COLO829 (cell line): Measurements from ENCODE around the gene PRM2.

Source experiments
- DNase-seq: peaks from one replicate; pipeline ENCODE4 v3.0.0; 2012; ENCODE audit warnings: low spot score

PRM2 gene

DNA sequence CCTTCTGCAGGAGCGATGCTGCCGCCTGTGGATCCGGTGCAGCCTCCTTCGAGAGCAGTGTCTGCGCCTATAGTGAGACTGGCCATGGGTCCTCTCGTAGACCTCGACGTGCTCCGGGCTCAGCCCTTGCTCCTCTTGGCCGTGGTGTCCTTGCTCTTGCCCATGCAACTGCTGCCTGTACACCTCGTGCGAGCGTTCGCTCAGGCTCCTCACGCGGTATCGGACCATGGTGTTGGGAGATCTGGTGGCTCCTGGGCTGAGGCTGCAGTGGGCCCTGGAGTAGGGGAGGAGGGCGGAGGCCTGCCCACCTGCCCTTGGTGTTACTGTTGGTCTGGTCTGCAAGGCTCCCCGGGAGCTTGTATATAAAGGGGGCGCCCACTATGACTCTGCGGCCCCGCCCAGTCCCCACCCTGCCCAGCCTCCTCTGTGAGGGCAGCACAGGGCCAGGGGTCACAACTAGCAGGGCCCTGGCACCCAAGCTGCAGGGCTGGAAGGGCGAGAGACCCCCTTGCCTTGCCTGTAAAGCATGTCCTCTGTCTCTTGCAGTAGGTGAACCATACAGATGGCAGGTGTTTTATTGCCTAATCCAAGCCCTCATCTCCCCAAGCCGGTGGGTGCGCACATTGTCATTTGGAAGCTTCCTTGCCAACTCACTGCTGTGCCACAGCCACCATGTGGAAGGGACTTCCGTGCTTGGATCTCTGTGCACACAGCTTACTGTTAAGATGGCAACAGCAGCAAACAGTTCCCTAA is at the start of gene PRM2:
Gene PRM2, minus strand, starts transcription at position 338 of the 753 bp plus-strand sequence. Its CDS starts 110 bp downstream, at position 228.
- no peak for DNase-seq

- no peak for DNase-seq
Measured at GRCh38 chr16:11325404-11326083, 49.3 kb upstream of the PRM2 start.

DNA sequence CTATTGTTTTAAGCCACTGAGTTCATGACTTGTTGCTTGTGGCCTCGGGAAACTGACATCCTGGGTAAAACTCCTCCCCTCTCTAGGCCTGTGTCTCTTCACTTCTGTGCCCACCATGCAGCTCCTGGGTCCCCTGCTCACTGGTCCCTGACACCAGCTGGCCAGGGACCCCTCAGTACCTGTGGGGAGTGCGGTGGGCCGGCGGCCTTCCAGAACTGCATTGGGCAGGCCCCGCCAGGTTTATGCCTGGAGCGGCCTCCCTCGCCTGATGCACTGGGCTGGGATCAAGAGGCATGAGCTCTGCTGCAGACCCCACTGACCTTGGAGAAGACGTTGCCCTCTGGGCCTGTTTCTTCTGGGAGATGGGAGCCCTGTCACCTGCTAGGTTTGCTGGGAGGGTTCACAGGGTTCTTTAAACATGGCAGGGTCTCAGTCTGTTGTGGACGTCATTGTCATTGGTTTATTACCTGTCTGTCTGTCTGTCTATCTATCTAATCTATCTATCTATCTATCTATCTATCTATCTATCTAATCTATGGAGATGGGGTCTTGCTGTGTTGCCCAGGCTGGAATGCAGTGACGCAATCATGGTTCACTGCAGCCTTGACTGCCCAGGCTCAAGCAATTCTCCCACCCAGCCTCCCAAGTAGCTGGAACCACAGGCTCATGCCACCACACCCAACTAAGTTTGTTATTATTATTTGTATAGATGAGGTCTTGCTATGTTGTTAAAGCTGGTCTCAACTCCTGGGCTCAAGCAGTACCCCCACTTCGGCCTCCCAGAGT is 47.5 kb upstream of the PRM2 start:
- no peak for DNase-seq

DNA sequence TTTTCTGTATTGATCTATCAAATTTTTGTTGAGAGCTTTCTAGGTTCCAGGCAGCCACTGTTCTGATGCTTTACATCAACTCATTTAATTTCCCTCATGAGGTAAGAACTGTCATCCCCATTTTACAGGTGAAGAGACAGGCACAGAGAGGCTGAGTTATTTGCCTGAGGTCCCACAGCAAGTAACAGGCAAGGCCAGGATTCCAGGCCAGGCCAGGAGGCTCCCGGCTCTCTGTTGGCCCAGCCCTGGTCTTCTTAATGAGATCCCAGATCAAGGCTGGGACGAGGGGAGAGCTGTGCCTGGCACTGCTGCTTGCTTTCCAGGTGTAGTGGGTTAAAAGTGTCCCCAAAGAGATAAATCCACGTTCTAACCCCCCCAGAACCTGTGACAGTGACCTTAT is 46.5 kb upstream of the PRM2 start:
- no peak for DNase-seq

GRCh38 chr16:11321662-11322061 is 45.4 kb upstream of the PRM2 start:
- DNase-seq = no peak

DNA sequence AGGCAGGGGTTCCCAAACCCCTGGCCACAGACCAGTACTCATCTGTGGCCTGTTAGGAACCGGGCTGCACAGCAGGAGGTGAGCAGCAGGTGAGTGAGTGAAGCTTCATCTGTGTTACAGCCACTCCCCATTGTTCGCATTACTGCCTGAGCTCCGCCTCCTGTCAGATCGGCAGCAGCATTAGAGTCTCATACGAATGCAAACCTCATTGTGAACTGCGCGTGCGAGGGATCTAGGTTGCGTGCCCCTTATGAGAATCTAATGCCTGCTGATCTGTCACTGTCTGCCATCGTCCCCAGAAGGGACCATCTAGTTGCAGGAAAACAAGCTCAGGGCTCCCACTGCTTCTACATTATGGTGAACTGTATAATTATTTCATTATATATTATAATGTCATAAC is 43.9 kb upstream of the PRM2 start:
- DNase-seq = no peak

DNA sequence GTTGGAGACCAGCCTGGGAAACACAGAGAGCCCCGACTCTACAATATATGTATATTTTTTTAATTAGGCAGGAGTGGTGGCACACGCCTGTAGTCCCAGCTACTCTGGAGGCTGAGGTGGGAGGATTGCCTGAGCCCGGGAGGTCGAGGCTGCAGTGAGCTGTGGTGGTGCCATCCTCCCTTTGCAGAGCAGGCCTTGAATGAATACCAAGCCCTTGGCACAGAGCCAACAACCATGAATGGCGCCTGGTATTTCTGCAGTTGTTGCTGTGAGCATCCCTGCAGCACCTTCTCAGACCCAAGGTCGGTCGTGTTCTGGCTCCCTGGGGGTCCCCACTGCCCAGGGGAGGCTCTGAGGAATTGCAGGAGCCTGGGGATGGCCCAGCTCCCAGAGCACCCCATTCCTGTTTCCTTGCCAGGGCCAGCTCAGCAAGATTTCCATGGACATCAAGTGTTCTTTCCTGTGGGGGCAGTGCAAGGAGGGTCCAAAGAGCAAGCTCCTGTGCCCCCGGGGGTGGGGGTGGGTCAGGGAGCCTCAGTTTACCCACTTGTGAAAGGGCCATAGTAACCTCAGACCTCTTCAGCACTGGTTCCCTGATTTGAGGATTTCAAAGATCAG is 43.4 kb upstream of the PRM2 start:
- DNase-seq = peak; percentile 40

GRCh38 chr16:11318817-11319216 is 42.5 kb upstream of the PRM2 start:
- DNase-seq = no peak

- no peak for DNase-seq
Measured at GRCh38 chr16:11316331-11317015, 40.2 kb upstream of the PRM2 start.

GRCh38 chr16:11315510-11315909 is 39.2 kb upstream of the PRM2 start:
- no peak for DNase-seq

GRCh38 chr16:11314309-11314894 is 38.1 kb upstream of the PRM2 start:
- DNase-seq = no peak

DNA sequence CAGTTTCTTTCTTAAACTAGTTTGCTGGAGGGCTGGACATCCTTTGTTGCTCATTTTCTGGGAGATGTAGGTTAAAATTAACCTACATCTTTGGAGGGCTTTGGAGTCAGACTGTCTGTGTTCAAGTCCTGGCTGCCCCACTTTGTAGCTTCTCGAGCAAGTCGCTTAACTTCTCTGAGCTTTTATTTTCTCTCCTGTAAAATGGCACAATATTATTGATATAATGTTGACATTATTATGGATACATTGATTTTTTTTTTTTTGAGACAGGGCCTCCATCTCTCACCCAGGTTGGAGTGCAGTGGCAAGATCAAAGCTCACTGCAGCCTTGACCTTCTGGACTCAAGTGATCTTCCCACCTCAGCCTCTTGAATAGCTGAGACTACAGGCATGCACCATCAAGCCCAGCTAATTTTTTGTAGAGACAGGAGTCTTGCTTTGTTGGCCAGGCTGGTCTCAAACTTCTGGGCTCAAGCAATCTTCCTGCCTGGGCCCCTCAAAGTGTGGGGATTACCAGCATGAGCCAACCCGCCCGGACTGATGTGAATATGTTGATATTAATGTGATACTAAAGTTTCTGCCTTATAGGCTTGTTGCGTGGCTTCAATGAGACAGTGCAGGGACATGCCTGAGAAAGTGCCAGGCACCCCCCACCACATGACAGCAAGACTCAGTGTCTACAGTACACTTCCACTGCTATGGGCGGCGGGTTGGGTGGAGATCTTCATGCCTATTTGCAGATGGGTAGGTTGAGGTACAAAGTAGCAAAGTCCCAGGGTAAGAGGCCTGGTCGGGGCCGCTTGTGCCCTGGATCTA is 37.4 kb upstream of the PRM2 start:
- no peak for DNase-seq

DNA sequence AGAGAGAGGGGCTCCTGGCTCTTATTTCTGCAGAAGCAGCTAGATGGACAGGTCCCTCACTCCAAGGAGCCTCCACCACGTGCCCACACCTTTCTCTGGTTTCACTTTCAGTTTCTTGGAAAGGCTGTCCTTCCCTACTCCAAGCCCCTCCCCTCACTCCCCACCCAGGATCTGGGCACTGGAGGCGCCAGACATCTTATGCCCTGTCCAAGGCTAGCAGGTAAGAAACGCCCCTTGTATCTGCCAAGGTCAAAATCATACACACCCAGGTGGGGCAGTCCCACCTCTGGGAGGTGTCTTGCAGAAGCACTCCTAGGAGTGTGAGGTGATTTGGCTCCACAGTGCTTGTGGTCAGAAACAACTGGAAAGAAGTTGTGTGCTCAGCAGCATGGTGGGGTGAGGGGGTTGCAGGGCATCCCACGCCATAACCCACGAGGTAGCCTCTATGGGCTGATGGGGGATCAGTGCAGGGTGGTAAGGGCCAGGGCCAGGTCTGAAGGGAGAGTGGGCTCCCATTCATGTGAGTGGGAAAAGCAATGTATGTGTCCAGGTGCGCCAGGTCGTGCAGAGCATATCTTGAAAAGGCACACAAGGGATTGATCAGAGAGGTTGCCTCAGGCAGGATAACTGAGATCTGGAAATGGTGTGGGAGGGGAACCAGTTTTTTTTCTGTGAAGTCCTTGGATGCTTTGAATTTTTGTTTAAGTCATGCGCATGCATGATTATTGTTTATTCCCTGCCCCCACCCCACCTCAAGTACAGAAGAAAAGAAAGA is 36.6 kb upstream of the PRM2 start:
- peak; percentile 71 for DNase-seq

DNA sequence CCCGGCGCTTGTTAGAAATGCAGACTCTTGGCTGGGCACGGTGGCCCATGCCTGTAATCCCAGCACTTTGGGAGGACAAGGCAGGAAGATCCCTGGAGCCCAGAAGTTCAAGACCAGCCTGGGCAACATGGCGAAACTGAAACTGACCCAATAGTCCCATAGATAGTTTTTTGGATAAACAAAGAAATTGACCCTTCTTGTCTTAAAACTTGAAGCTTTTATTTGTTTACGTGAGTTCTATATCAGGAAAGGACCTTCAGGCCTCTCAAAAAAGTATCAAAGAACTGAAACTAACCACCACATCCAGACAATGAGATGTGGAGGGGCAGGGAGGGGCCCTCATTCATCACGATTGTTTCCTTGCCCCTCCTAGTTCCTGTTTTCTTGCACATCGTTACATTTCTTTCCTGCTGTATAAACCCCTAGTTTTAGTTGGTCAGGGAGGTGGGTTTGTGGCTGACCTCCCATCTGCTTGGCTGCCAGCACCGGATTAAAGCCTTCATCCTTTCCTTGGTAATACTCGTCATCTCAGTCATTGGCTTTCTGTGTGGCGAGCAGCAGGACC is 34.8 kb upstream of the PRM2 start:
- DNase-seq = no peak

GRCh38 chr16:11310634-11310977 is 34.3 kb upstream of the PRM2 start:
- DNase-seq = no peak

- DNase-seq = no peak
Measured at GRCh38 chr16:11309895-11310633, 33.8 kb upstream of the PRM2 start.

GRCh38 chr16:11308493-11309283 is 32.4 kb upstream of the PRM2 start:
- no peak for DNase-seq
